ENCODE data around the gene DDX17.

Gene DDX17

GRCh38 chr22:38440747-38441350, 65.3 kb downstream of the DDX17 start:
- H3K14ac ChIP-seq (ENCODE audit: low read length), result no peak overlapping the region
- H2AFZ ChIP-seq (ENCODE audit: low read length), result no peak overlapping the region
- H3K27ac ChIP-seq (replicated peaks; ENCODE audit: low read length), result no peak overlapping the region
- no peak overlapping the region for H4K91ac ChIP-seq (ENCODE audit: low read depth, low read length, poor library complexity)
- H3K4me2 ChIP-seq (ENCODE audit: insufficient read depth, low read length, poor library complexity, severe bottlenecking), result no peak overlapping the region
- H3K23ac ChIP-seq (ENCODE audit: low read depth, low read length, poor library complexity), result peak overlapping the region; percentile 55
- H2BK5ac ChIP-seq (ENCODE audit: low read length), result peak overlapping the region; percentile 53
- no peak overlapping the region for H2BK120ac ChIP-seq (ENCODE audit: low read depth, low read length)
- H3K9me3 ChIP-seq (replicated peaks in 1 of 2; ENCODE audit: control insufficient read depth in 2 of 2, insufficient read depth in 1 of 2, low read depth in 1 of 2, low read length in 2 of 2), result no peaks in the 10 kb centered on the region
- H2AK5ac ChIP-seq (ENCODE audit: low read depth, low read length), result peak overlapping the region; percentile 53
- no peak overlapping the region for H3K9ac ChIP-seq (ENCODE audit: low read depth, low read length, poor library complexity)
- H4K8ac ChIP-seq (ENCODE audit: low read depth, low read length), result no peak overlapping the region
- H2BK15ac ChIP-seq (ENCODE audit: low read length), result no peak overlapping the region
- no CpG with 5 or more reads among the region's 14 CpGs for WGBS, 2 donors (ENCODE audit: extremely low coverage in 2 of 2, insufficient read length in 2 of 2, insufficient replicate concordance in 1 of 2)
- no peak overlapping the region for H3K4me3 ChIP-seq (ENCODE audit: low read length in 2 of 2)
- H3K4ac ChIP-seq (ENCODE audit: low read length), result no peak overlapping the region
- H3K18ac ChIP-seq (ENCODE audit: low read length), result peak overlapping the region; percentile 64
- no peaks in the 10 kb centered on the region for H3K79me1 ChIP-seq (ENCODE audit: low read depth, low read length)
- peaks cover 3 to 9% of the 10 kb centered on the region in 2 donors for H3K4me1 ChIP-seq (ENCODE audit: control insufficient read depth in 2 of 2, insufficient read depth in 1 of 2, low read depth in 1 of 2, low read length in 2 of 2)
- H2BK12ac ChIP-seq (ENCODE audit: low read length), result no peak overlapping the region
- H3K36me3 ChIP-seq (replicated peaks in 1 of 2; ENCODE audit: control insufficient read depth in 2 of 2, insufficient read depth in 2 of 2, low read length in 2 of 2), result no peaks in the 10 kb centered on the region
- no peak for DNase-seq (ENCODE audit: low spot score)
- no peaks in the 10 kb centered on the region for H3K27me3 ChIP-seq (ENCODE audit: control insufficient read depth in 3 of 3, insufficient read depth in 3 of 3, low read depth in 1 of 3, low read length in 3 of 3)

GRCh38 chr22:38437416-38437815, 68.7 kb downstream of the DDX17 start:
- WGBS, 2 donors (ENCODE audit: extremely low coverage in 2 of 2, insufficient read length in 2 of 2, insufficient replicate concordance in 1 of 2), result no CpG with 5 or more reads among the region's 9 CpGs
- Histone ChIP-seq H3K18ac (ENCODE audit: low read length) (peak overlapping the region; percentile 48), H3K27ac (replicated peaks; ENCODE audit: low read length) (no peak overlapping the region), H3K27me3 (ENCODE audit: control insufficient read depth in 3 of 3, insufficient read depth in 3 of 3, low read depth in 1 of 3, low read length in 3 of 3) (no peaks in the 10 kb centered on the region), H3K36me3 (replicated peaks in 1 of 2; ENCODE audit: control insufficient read depth in 2 of 2, insufficient read depth in 2 of 2, low read length in 2 of 2) (no peaks in the 10 kb centered on the region), H4K91ac (ENCODE audit: low read depth, low read length, poor library complexity) (no peak overlapping the region), H2AK5ac (ENCODE audit: low read depth, low read length) (peak overlapping the region; percentile 69), H2AFZ (ENCODE audit: low read length) (no peak overlapping the region), H3K4me3 (ENCODE audit: low read length in 2 of 2) (no peak overlapping the region), H2BK12ac (ENCODE audit: low read length) (no peak overlapping the region), H2BK15ac (ENCODE audit: low read length) (no peak overlapping the region), H2BK120ac (ENCODE audit: low read depth, low read length) (peak overlapping the region; percentile 43), H3K4me2 (ENCODE audit: insufficient read depth, low read length, poor library complexity, severe bottlenecking) (peak overlapping the region; percentile 11), H3K79me1 (ENCODE audit: low read depth, low read length) (no peaks in the 10 kb centered on the region), H2BK5ac (ENCODE audit: low read length) (no peak overlapping the region), H3K14ac (ENCODE audit: low read length) (no peak overlapping the region), H3K4ac (ENCODE audit: low read length) (no peak overlapping the region), H4K8ac (ENCODE audit: low read depth, low read length) (no peak overlapping the region), H3K9ac (ENCODE audit: low read depth, low read length, poor library complexity) (no peak overlapping the region), H3K23ac (ENCODE audit: low read depth, low read length, poor library complexity) (no peak overlapping the region), H3K4me1 (ENCODE audit: control insufficient read depth in 2 of 2, insufficient read depth in 1 of 2, low read depth in 1 of 2, low read length in 2 of 2) (peaks cover 1 to 4% of the 10 kb centered on the region in 2 donors), H3K9me3 (replicated peaks in 1 of 2; ENCODE audit: control insufficient read depth in 2 of 2, insufficient read depth in 1 of 2, low read depth in 1 of 2, low read length in 2 of 2) (no peaks in the 10 kb centered on the region)
- no peak for DNase-seq (ENCODE audit: low spot score)

- H4K91ac ChIP-seq (ENCODE audit: low read depth, low read length, poor library complexity), result no peak overlapping the region
Observed at GRCh38 chr22:38436629-38437395, 69.3 kb downstream of the DDX17 start.

GRCh38 chr22:38435965-38436364, 70.1 kb downstream of the DDX17 start:
- H2BK12ac ChIP-seq (ENCODE audit: low read length), result no peak overlapping the region
- no peak overlapping the region for H2AFZ ChIP-seq (ENCODE audit: low read length)
- no peak overlapping the region for H3K14ac ChIP-seq (ENCODE audit: low read length)
- H3K9ac ChIP-seq (ENCODE audit: low read depth, low read length, poor library complexity), result no peak overlapping the region
- no peak overlapping the region for H3K4me2 ChIP-seq (ENCODE audit: insufficient read depth, low read length, poor library complexity, severe bottlenecking)
- no CpG with 5 or more reads among the region's 4 CpGs for WGBS, 2 donors (ENCODE audit: extremely low coverage in 2 of 2, insufficient read length in 2 of 2, insufficient replicate concordance in 1 of 2)
- no peak overlapping the region for H3K4ac ChIP-seq (ENCODE audit: low read length)
- no peak overlapping the region for H3K18ac ChIP-seq (ENCODE audit: low read length)
- H2BK15ac ChIP-seq (ENCODE audit: low read length), result no peak overlapping the region
- H2BK120ac ChIP-seq (ENCODE audit: low read depth, low read length), result no peak overlapping the region
- no peaks in the 10 kb centered on the region for H3K27me3 ChIP-seq (ENCODE audit: control insufficient read depth in 3 of 3, insufficient read depth in 3 of 3, low read depth in 1 of 3, low read length in 3 of 3)
- H3K4me3 ChIP-seq (ENCODE audit: low read length in 2 of 2), result no peak overlapping the region
- H2AK5ac ChIP-seq (ENCODE audit: low read depth, low read length), result no peak overlapping the region
- no peak for DNase-seq (ENCODE audit: low spot score)
- no peak overlapping the region for H3K27ac ChIP-seq (replicated peaks; ENCODE audit: low read length)
- H3K36me3 ChIP-seq (replicated peaks in 1 of 2; ENCODE audit: control insufficient read depth in 2 of 2, insufficient read depth in 2 of 2, low read length in 2 of 2), result no peaks in the 10 kb centered on the region
- no peak overlapping the region for H4K91ac ChIP-seq (ENCODE audit: low read depth, low read length, poor library complexity)
- H3K4me1 ChIP-seq (ENCODE audit: control insufficient read depth in 2 of 2, insufficient read depth in 1 of 2, low read depth in 1 of 2, low read length in 2 of 2), result peaks cover 3 to 11% of the 10 kb centered on the region in 2 donors
- no peaks in the 10 kb centered on the region for H3K79me1 ChIP-seq (ENCODE audit: low read depth, low read length)
- no peaks in the 10 kb centered on the region for H3K9me3 ChIP-seq (replicated peaks in 1 of 2; ENCODE audit: control insufficient read depth in 2 of 2, insufficient read depth in 1 of 2, low read depth in 1 of 2, low read length in 2 of 2)
- no peak overlapping the region for H4K8ac ChIP-seq (ENCODE audit: low read depth, low read length)
- no peak overlapping the region for H3K23ac ChIP-seq (ENCODE audit: low read depth, low read length, poor library complexity)
- no peak overlapping the region for H2BK5ac ChIP-seq (ENCODE audit: low read length)

More at GRCh38 chr22:38436629-38437395, 69.3 kb downstream of the DDX17 start:
- Histone ChIP-seq H3K27me3 (ENCODE audit: control insufficient read depth in 3 of 3, insufficient read depth in 3 of 3, low read depth in 1 of 3, low read length in 3 of 3) (no peaks in the 10 kb centered on the region), H2BK12ac (ENCODE audit: low read length) (no peak overlapping the region), H3K18ac (ENCODE audit: low read length) (peak overlapping the region; percentile 62), H3K14ac (ENCODE audit: low read length) (no peak overlapping the region), H3K23ac (ENCODE audit: low read depth, low read length, poor library complexity) (no peak overlapping the region), H3K4ac (ENCODE audit: low read length) (no peak overlapping the region), H2BK120ac (ENCODE audit: low read depth, low read length) (peak overlapping the region; percentile 43), H3K9me3 (replicated peaks in 1 of 2; ENCODE audit: control insufficient read depth in 2 of 2, insufficient read depth in 1 of 2, low read depth in 1 of 2, low read length in 2 of 2) (no peaks in the 10 kb centered on the region), H2BK5ac (ENCODE audit: low read length) (no peak overlapping the region), H2AFZ (ENCODE audit: low read length) (no peak overlapping the region), H3K27ac (replicated peaks; ENCODE audit: low read length) (no peak overlapping the region), H3K4me3 (ENCODE audit: low read length in 2 of 2) (no peak overlapping the region), H3K4me2 (ENCODE audit: insufficient read depth, low read length, poor library complexity, severe bottlenecking) (no peak overlapping the region), H4K8ac (ENCODE audit: low read depth, low read length) (no peak overlapping the region), H2BK15ac (ENCODE audit: low read length) (no peak overlapping the region), H2AK5ac (ENCODE audit: low read depth, low read length) (peak overlapping the region; percentile 69), H3K9ac (ENCODE audit: low read depth, low read length, poor library complexity) (no peak overlapping the region), H3K4me1 (ENCODE audit: control insufficient read depth in 2 of 2, insufficient read depth in 1 of 2, low read depth in 1 of 2, low read length in 2 of 2) (peaks cover 1 to 6% of the 10 kb centered on the region in 2 donors), H3K79me1 (ENCODE audit: low read depth, low read length) (no peaks in the 10 kb centered on the region), H3K36me3 (replicated peaks in 1 of 2; ENCODE audit: control insufficient read depth in 2 of 2, insufficient read depth in 2 of 2, low read length in 2 of 2) (no peaks in the 10 kb centered on the region)
- WGBS, 2 donors (ENCODE audit: extremely low coverage in 2 of 2, insufficient read length in 2 of 2, insufficient replicate concordance in 1 of 2), result no CpG with 5 or more reads among the region's 15 CpGs
- no peak for DNase-seq (ENCODE audit: low spot score)

Measured in neuronal stem cell (in vitro differentiated cells).